ENCODE results near the gene ADGB.
A peak's percentile ranks its signal among the peaks of the same experiment; 100 is the strongest.
"Not testable (repeated sequence)": the region's sequence is repeated elsewhere in the genome, so short reads cannot be mapped to it uniquely, and the experiment has no call there.

Gene ADGB

DNA sequence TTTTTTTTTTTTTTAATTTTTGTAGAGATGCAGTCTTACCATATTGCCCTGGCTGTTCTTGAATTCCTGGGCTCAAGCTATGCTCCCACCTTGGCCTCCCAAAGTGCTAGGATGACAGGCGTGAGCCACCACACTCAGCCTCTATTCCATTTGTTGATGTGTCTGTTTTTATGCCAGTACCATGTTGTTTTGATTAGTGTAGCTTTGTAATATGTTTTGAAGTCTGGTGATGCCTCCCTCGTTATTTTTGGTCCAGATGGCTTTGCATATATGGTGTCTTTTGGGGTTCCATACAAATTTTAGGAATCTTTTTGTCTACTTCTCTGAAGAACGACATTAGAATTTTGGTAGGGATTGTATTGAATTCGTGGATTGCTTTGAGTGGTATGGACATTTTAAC, 193.2 kb downstream of the ADGB start:
- TF ChIP-seq, protein P1, sequence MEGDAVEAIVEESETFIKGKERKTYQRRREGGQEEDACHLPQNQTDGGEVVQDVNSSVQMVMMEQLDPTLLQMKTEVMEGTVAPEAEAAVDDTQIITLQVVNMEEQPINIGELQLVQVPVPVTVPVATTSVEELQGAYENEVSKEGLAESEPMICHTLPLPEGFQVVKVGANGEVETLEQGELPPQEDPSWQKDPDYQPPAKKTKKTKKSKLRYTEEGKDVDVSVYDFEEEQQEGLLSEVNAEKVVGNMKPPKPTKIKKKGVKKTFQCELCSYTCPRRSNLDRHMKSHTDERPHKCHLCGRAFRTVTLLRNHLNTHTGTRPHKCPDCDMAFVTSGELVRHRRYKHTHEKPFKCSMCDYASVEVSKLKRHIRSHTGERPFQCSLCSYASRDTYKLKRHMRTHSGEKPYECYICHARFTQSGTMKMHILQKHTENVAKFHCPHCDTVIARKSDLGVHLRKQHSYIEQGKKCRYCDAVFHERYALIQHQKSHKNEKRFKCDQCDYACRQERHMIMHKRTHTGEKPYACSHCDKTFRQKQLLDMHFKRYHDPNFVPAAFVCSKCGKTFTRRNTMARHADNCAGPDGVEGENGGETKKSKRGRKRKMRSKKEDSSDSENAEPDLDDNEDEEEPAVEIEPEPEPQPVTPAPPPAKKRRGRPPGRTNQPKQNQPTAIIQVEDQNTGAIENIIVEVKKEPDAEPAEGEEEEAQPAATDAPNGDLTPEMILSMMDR (IDR thresholded peaks at IDR 0.05; ENCODE audit: insufficient read depth, low read depth, low read length, missing control alignments), result no peak
- no peak overlapping the region for H3K4me3 ChIP-seq (ENCODE audit: low read length)
- DNase-seq (ENCODE audit: low read depth), result no peak

DNA sequence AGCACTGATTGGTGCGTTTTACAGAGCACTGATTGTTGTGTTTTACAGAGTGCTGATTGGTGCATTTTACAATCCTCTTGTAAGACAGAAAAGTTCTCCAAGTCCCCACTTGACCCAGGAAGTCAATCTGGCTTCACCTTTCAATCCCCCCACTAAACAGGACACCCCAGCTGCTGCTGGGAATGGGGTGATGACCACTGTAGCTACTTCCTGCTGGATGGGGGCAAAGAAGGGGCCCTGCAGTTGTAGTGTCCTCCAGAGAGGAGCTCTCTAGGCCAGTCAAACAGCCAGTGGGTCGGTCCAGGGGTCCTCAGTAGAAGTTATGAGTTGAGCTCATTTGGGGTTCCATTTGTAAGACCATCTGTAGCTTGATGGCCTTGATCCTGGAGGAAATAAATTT, 194.4 kb downstream of the ADGB start:
- H3K4me3 ChIP-seq (ENCODE audit: low read length); DNase-seq (ENCODE audit: low read depth): not testable (repeated sequence)

GRCh38 chr6:146795479-146796133, 196.8 kb downstream of the ADGB start:
- DNase-seq (ENCODE audit: low read depth), result no peak
- TF ChIP-seq, protein P1 (IDR thresholded peaks at IDR 0.05; ENCODE audit: insufficient read depth, low read depth, low read length, missing control alignments), result no peak
- H3K4me3 ChIP-seq (ENCODE audit: low read length), result no peak overlapping the region

GRCh38 chr6:146803167-146803566, 204.4 kb downstream of the ADGB start:
- H3K4me3 ChIP-seq (ENCODE audit: low read length); DNase-seq (ENCODE audit: low read depth): not testable (repeated sequence)

- no peak overlapping the region for H3K4me3 ChIP-seq (ENCODE audit: low read length)
- TF ChIP-seq, protein P1 (IDR thresholded peaks at IDR 0.05; ENCODE audit: insufficient read depth, low read depth, low read length, missing control alignments), result no peak
- DNase-seq (ENCODE audit: low read depth), result no peak
Observed at GRCh38 chr6:146803601-146804000, 204.8 kb downstream of the ADGB start.

DNA sequence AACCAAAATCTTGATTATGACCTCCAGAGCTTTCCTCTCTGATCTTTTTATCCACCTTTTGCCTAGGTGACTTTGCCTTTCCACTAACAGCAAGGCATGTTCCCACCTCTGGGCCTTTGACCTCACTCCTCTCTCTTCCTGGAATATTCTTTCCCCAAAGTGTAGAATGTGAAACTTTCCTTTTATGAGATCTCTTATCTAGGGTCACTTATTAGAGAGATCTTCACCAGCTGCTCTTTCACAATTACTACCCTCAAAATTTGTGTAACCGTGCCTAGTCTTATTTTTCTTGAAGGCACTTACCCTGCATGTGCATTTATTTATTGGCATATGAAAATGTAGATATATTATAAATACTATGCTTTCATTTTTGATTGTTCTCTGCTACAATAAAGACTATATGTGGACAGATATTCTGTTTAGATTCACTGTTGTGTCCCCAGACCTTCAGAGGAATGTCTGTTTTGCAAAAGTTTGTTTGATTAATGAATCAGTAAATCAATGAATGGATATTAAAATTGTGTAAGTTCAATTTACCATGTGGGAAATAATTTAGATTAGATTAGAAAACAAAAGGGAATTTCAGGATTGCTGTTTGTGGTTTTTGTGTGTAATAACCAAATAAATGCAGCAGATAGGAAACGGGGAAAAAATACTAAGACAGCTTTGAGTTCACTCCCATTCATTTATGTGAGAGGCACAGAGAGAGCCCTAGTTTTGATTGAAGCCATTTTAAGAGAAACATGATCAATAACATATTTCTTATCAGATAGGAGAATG, 207.0 kb downstream of the ADGB start:
- DNase-seq (ENCODE audit: low read depth), result no peak
- TF ChIP-seq, protein P1 (IDR thresholded peaks at IDR 0.05; ENCODE audit: insufficient read depth, low read depth, low read length, missing control alignments), result no peak
- no peak overlapping the region for H3K4me3 ChIP-seq (ENCODE audit: low read length)

GRCh38 chr6:146809014-146809413, 210.2 kb downstream of the ADGB start:
- DNase-seq (ENCODE audit: low read depth), result peak; percentile 23
- not testable (repeated sequence) for H3K4me3 ChIP-seq (ENCODE audit: low read length)

- H3K4me3 ChIP-seq (ENCODE audit: low read length); DNase-seq (ENCODE audit: low read depth): not testable (repeated sequence)
Observed at GRCh38 chr6:146812811-146813321, 214.1 kb downstream of the ADGB start.

GRCh38 chr6:146813554-146813953, 214.8 kb downstream of the ADGB start:
- DNase-seq (ENCODE audit: low read depth), result no peak
- H3K4me3 ChIP-seq (ENCODE audit: low read length), result no peak overlapping the region
- TF ChIP-seq, protein P1 (IDR thresholded peaks at IDR 0.05; ENCODE audit: insufficient read depth, low read depth, low read length, missing control alignments), result no peak

Measured in epithelial cell of esophagus (primary cell).